Pancreas (tissue), 10 donors: ENCODE results near the gene ANTKMT. TPM values are rescaled to one million over a fixed set of nuclear protein-coding genes. Genes with fewer than 3 reads are reported as not detected.
"Not testable (repeated sequence)": the region's sequence is repeated elsewhere in the genome, so short reads cannot be mapped to it uniquely, and the experiment has no call there.

Source experiments
- ATAC-seq, 4 donors: fragments of 200-7000 bp; cut with Tn5 transposase; one replicate each; pipeline versions ENCODE4 v1.8.0 to v1.9.1; 2020; ENCODE audit warnings: mild to moderate bottlenecking in 4 of 4, moderate library complexity in 4 of 4
- DNase-seq, 6 donors: peaks; one replicate each; pipeline ENCODE4 v3.0.0-alpha.2; 2020
- FAIRE-seq: peaks from 2 replicates; lab custom pipeline; 2012; peaks lifted over from hg19 to GRCh38; lab: Jason Lieb, UNC
- H3K27ac ChIP-seq, 4 donors: fragments of 200-600 bp; sonication (generic); 1 replicate in 3 of 4; 2 replicates in 1 of 4; pipeline versions ENCODE4 v1.5.0 to v1.8.0; 2020
- H3K27me3 ChIP-seq, 4 donors: fragments of 200-600 bp; one replicate each; pipeline ENCODE4 v1.8.0; 2021
- H3K36me3 ChIP-seq, 3 donors: fragments of 200-600 bp; sonication (generic) in 1 of 3; one replicate each; pipeline versions ENCODE4 v1.5.0 to v1.8.0; 2020 to 2021
- H3K4me1 ChIP-seq, 3 donors: fragments of 200-600 bp; one replicate each; pipeline ENCODE4 v1.8.0; 2021
- H3K4me3 ChIP-seq, 4 donors: fragments of 200-600 bp; sonication (generic) in 2 of 4; one replicate each; pipeline versions ENCODE4 v1.5.0 to v1.8.0; 2020 to 2021
- H3K9me3 ChIP-seq, 4 donors: fragments of 200-600 bp; one replicate each; pipeline ENCODE4 v1.8.0; 2021
- WGBS, 2 donors: extraction: QIAGEN DNeasy Blood & Tissue Kit; methylation state at CpG; one replicate each; pipeline ENCODE4 v1.1.7; 2013; 5-methylcytosine and 5-hydroxymethylcytosine counted together
- intact Hi-C, 3 donors: fragments of 100-400 bp; cut with DNase I; formaldehyde crosslinking; loops; one replicate each; pipeline versions ENCODE4 v1.11.1 to v1.14.2; 2022
- polyA plus RNA-seq, 2 donors: library from polyadenylated mRNA; stranded (reverse); fragments of 200-250 nt; gene quantifications; one replicate each; pipeline ENCODE4 v1.2.3, GENCODE V29; 2013
- total RNA-seq, 6 donors: library from RNA; stranded (reverse); fragmentation: NEBNext Ultra II Directional in 4 of 6; extraction: Animal tissue kit (Norgen Biotek cat#: 25700) in 4 of 6; gene quantifications; one replicate each; pipeline versions ENCODE4 v1.2.1 to v1.2.4, GENCODE V29; 2021 to 2023
- TF ChIP-seq, protein P1 (sequence below), 4 donors: fragments of 200-600 bp; sonication (generic) in 3 of 4; IDR thresholded peaks; one replicate each; pipeline versions ENCODE4 v1.5.0 to v1.8.0; 2021; ENCODE audit warnings: antibody characterized with exemption in 4 of 4
- donor health status: healthy with polysubstance abuse.
- donor health status: DM: no; HTN: no; CAD: no; lungs with moderate emphysema.
- donor health status: DM: no; HTN: no; CAD: no.
- donor health status: control.
- donor health status: control.
- donor health status: Bipolar disorder and iron deficiency.
- donor health status: DM: yes; HTN: yes; CAD: no.
- donor health status: DM: no; HTN: no; CAD: no.
- donor health status: DM: no; HTN: no; CAD: no.
- donor health status: DM: yes; HTN: yes; CAD: no.

Gene ANTKMT
- total and polyA plus RNA-seq, 8 donors, result 12.2 to 41.7 (median 22.1) TPM

DNA sequence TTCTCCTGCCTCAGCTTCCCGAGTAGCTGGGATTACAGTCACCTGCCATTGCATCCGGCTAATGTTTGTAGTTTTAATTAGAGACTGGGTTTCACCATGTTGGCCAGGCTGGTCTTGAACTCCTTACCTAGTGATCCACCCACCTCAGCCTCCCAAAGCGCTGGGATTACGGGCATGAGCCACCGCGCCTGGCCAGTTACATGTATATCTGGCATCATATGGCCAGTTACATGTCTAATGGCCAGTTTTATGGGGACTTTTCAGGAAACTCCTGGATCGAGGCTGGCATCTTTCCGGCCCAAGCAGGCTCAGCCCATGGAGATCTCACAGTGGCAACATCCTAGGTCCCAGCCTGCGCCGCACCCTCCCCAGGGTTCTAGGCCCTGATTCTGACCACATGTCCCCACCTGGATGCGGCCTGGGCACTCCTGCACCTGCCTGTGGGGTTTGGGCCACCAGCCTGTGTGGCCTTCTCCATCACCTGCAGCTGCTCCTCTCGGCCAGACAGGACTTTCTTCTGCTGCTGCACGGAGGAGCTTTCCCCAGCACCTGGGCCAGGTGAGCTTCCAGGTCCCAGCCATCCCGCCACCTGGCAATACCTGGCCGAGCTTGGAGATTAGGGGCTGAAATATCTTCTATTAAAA lies 21.2 kb downstream of the ANTKMT start:
- Histone ChIP-seq H3K27ac (no peak overlapping the region), H3K4me1 (peaks cover 5 to 7% (median 7%) of the 10 kb centered on the region in 3 donors), H3K36me3 (peaks cover 0 to 8% (median 0%) of the 10 kb centered on the region in 3 donors), H3K4me3 (no peak overlapping the region), H3K27me3 (no peaks in the 10 kb centered on the region), H3K9me3 (no peaks in the 10 kb centered on the region)
- WGBS, 2 donors, result 74 to 83% methylated on average over 15 of the region's 15 CpGs
- no peak for FAIRE-seq
- ATAC-seq, result no peak
- TF ChIP-seq, protein P1, sequence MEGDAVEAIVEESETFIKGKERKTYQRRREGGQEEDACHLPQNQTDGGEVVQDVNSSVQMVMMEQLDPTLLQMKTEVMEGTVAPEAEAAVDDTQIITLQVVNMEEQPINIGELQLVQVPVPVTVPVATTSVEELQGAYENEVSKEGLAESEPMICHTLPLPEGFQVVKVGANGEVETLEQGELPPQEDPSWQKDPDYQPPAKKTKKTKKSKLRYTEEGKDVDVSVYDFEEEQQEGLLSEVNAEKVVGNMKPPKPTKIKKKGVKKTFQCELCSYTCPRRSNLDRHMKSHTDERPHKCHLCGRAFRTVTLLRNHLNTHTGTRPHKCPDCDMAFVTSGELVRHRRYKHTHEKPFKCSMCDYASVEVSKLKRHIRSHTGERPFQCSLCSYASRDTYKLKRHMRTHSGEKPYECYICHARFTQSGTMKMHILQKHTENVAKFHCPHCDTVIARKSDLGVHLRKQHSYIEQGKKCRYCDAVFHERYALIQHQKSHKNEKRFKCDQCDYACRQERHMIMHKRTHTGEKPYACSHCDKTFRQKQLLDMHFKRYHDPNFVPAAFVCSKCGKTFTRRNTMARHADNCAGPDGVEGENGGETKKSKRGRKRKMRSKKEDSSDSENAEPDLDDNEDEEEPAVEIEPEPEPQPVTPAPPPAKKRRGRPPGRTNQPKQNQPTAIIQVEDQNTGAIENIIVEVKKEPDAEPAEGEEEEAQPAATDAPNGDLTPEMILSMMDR (IDR thresholded peaks at IDR 0.05), result no peak
- intact Hi-C loops, result no loop called here
- no peak for DNase-seq

DNA sequence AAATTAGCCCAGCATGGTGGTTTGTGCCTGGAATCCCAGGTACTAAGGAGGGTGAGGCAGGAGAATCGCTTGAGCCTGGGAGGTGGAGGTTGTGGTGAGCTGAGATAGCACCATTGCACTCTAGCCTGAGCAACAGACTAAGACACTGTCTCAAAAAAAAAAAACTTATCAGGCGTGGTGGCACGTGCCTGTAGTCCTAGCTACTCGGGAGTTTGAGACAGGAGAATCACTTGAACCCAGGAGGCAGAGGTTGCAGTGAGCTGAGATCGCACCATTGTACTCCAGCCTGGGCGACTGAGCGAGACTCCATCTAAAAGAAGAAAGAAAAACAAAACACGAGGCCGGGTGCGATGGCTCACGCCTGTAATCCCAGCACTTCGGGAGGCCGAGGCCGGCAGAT lies 21.9 kb downstream of the ANTKMT start:
- ATAC-seq, result not testable (repeated sequence)

DNA sequence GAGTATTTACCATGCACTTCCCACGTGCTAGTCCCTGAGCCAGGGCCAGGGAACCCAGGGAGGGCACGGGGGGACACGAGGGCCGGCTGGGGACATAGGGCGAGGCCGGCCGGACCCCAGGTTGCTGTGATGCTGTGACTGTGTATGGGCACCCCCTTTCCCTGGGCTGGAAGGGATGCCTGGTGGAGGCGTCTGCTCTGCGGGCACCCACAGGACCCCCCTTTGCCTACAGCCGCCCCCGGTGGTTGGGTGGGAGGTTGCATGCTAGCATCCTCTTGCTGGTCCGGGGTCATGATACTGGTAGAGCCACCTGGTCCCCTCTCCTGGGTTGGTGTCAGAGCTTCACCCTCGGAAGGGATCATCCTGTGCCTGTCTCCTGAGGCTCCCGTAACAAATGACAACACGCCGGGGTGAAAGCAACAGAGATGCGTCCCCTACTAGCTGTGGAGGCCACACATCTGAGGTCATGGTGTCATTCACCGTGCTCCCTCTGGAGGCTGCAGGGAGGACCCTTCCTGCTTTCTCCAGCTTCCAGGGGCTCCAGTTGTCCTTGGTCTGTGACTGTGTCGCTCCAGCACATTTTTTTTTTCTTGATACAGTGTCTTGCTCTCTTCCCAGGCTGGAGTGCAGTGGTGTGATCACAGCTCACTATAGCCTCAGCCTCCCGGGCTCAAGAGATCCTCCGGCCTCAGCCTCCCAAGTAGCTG lies 23.0 kb downstream of the ANTKMT start:
- H3K27ac ChIP-seq, result no peak overlapping the region
- no peak overlapping the region for H3K4me3 ChIP-seq
- H3K9me3 ChIP-seq, result no peaks in the 10 kb centered on the region
- no peaks in the 10 kb centered on the region for H3K36me3 ChIP-seq
- H3K27me3 ChIP-seq, result no peaks in the 10 kb centered on the region
- TF ChIP-seq, protein P1 (IDR thresholded peaks at IDR 0.05), result no peak
- 60 to 77% methylated on average over 21 of the region's 21 CpGs for WGBS, 2 donors
- DNase-seq (peak in 1 of 6 donors; percentile 64), ATAC-seq (no peak), FAIRE-seq (no peak)
- H3K4me1 ChIP-seq, result peaks cover 5 to 7% (median 7%) of the 10 kb centered on the region in 3 donors
- intact Hi-C loops, result no loop called here

More for the DNA sequence above, 21.9 kb downstream of the ANTKMT start:
- H3K36me3 ChIP-seq, DNase-seq, H3K27me3 ChIP-seq, H3K4me3 ChIP-seq, H3K4me1 ChIP-seq, H3K27ac ChIP-seq, FAIRE-seq, intact Hi-C loops, H3K9me3 ChIP-seq: not testable (repeated sequence)
- 68 to 74% methylated on average over 14 of the region's 14 CpGs for WGBS, 2 donors

DNA sequence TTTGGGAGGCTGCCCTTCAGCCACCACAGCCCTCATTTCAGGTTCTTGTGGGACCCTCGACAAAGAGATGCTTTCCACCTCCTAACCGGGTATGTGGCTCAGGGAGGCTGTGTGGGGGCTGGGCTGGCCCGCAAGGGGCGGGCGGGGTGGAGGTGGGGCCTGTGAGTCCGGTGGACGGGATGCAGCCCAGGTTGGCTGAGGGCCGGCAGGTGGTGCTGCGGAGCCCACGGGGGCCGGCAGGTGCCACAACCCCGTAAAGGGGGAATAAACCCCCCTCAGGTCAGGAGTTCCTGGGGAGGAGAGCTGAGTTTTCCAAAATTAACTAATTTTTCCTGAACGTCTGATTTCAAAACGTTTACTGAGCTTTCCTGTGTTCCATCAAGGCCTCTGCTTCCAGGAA lies 24.8 kb downstream of the ANTKMT start:
- DNase-seq, result peak in 1 of 6 donors; percentile 70
- 1 to 6% methylated on average over 14 of the region's 14 CpGs for WGBS, 2 donors
- TF ChIP-seq, protein P1 (IDR thresholded peaks at IDR 0.05), result peak in 1 of 4 donors; percentile 22
- Histone ChIP-seq H3K27me3 (no peaks in the 10 kb centered on the region), H3K4me3 (no peak overlapping the region), H3K4me1 (no peaks in the 10 kb centered on the region), H3K27ac (no peak overlapping the region), H3K9me3 (no peaks in the 10 kb centered on the region), H3K36me3 (no peaks in the 10 kb centered on the region)
- no peak for FAIRE-seq
- intact Hi-C loops, result no loop called here
- no peak for ATAC-seq

DNA sequence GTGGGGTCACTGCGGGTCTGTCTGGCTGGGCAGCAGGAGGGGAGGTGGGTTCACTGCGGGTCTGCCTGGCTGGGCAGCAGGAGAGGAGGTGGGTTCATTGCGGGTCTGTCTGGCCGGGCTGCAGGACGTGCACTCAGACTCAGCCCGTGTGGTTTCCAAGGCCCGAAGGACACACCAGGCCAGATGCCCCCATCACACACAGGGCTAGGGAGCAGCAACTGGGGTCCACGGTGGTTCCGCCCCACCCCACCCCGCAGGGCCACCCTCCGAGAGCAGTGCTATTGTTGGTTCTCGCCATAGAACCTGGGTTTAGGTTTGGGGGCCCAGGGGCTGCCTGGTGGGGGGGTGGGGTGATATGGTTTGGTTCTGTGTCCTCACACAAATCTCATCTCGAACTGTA lies 25.7 kb downstream of the ANTKMT start:
- FAIRE-seq (no peak), DNase-seq (no peak), ATAC-seq (no peak)
- no peak overlapping the region for H3K27ac ChIP-seq
- H3K36me3 ChIP-seq, result no peaks in the 10 kb centered on the region
- TF ChIP-seq, protein P1 (IDR thresholded peaks at IDR 0.05), result no peak
- no peaks in the 10 kb centered on the region for H3K9me3 ChIP-seq
- no peak overlapping the region for H3K4me3 ChIP-seq
- 72 to 73% methylated on average over 12 to 13 of the region's 13 CpGs for WGBS, 2 donors
- H3K4me1 ChIP-seq, result no peaks in the 10 kb centered on the region
- H3K27me3 ChIP-seq, result no peaks in the 10 kb centered on the region
- intact Hi-C loops, result no loop called here
